CD4-positive, alpha-beta T cell treated with Interleukin-12 subunit alpha and Interleukin-12 subunit beta, for 1 hour (primary cell): Measurements from ENCODE around the gene HDHD5.
A peak's percentile ranks its signal among the peaks of the same experiment; 100 is the strongest.

Experiments used
- DNase-seq: peaks from one replicate; pipeline ENCODE4 v3.0.0-alpha.2; 2020

Gene HDHD5

DNA sequence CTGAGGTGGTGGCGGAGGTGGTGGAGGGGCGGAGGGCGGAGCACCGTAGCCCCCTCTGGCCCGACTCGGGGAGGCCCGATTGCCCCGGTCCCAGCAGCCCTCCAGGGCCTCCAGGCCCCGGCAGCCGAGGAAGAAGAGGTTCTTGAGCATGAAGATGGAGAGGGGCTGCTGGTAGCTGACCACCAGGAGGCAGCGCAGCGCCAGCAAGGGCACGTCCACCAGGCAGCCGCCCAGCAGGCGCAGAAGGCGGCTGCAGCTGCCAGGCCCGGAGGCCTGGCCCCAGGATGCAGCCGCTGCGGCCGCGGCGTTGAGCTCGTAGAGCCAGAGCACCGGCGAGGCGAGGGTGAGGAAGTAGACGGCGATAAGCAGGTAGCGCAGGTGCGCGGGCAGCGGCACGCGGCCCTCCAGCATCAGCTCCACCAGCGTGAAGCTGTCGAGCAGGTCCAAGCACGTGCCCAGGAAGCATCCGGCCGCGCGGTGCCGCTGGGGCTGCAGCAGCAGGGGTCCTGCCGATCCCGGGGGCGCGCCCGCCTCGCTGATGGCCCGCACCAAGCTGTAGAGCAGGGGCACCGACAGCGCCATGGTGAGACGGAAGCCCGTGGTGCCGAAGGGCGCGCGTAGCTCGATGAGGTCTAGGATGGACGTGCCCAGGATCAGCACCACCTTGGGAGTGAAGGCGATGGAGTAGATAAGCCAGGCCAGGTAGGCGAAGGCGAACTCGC is 39.4 kb downstream of the HDHD5 start:
- no peak for DNase-seq

DNA sequence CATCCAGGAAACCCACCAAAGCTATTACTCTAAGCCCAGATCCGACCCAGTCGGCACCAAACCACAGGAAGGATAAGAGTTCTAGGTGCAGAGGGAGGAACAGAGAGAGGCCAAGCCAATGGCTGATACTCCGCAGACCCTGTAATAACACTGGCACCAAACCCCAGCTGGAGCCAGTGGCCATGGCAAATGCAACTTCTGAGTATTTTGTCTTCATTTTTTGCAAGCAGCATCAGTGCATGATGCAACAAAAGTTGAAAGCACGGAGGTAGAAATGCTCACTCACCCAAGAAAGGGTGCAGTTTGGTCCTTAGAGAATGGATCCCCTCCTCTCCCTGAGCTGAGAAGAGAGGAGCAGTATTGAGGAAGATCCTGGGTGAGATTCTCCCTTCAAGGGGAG is 40.7 kb downstream of the HDHD5 start:
- DNase-seq = no peak

- peak; percentile 16 for DNase-seq
Observed at GRCh38 chr22:17117890-17118289, 41.2 kb downstream of the HDHD5 start.

GRCh38 chr22:17117400-17117799 is 41.7 kb downstream of the HDHD5 start:
- no peak for DNase-seq

GRCh38 chr22:17116572-17117330 is 42.3 kb downstream of the HDHD5 start:
- no peak for DNase-seq

GRCh38 chr22:17115945-17116565 is 43.0 kb downstream of the HDHD5 start:
- DNase-seq = no peak

DNA sequence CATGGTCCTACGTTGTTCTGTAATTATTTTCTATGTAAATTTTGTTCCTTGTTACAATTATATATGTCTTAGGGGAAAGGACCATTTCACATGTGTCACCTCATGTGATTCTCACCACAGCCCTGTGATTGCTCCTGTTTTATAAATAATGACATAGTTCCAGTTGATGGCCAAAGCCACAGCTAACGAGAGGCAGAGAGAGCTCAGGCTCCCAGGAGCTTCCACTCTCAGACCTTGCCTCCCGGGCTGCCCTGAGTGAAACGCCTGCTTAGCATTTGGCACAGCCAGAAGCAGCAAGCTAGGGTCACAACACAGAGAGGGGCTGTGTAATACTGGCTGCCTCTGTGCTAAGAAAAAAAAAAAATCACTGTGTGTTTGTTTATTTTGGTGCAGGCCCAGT is 43.8 kb downstream of the HDHD5 start:
- no peak for DNase-seq

- no peak for DNase-seq
Observed at GRCh38 chr22:17114898-17115235, 44.2 kb downstream of the HDHD5 start.

DNA sequence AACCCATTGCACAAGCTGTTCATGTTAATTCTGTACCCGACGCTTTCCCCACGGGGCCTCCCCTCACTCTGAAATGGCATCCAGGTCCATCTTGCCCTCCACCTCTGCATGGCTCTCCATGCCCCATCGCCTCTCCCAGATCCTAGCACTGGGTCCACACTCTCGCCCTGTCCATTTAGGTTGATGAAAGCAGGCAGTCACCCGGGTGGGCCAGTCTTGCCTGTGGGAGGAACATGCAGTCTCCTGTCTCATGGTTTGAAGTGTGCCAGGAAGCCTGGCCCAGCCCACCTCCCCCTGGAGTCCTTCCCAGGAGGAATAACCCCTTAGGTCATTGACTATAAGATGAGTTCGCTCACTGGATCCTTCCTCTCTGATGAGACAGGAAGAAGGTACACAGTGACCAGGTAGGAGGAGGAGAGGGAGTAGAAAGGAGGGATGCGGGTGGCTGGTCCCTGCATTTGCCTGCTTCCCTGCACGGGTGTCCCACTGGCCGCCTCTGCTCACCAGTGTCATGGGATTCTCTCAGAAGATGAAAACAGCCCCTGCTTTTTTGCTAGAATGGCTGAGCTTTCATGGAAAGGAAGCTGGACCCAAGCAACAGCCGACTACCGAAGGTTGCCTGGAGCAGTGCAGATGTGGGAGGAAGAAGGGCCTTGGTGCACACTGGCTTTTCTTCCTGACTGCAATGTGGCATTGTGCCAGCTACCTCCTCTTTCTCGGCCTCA is 44.7 kb downstream of the HDHD5 start:
- DNase-seq = no peak

GRCh38 chr22:17113600-17113999 is 45.5 kb downstream of the HDHD5 start:
- DNase-seq = no peak

GRCh38 chr22:17112491-17113042 is 46.5 kb downstream of the HDHD5 start:
- no peak for DNase-seq

DNA sequence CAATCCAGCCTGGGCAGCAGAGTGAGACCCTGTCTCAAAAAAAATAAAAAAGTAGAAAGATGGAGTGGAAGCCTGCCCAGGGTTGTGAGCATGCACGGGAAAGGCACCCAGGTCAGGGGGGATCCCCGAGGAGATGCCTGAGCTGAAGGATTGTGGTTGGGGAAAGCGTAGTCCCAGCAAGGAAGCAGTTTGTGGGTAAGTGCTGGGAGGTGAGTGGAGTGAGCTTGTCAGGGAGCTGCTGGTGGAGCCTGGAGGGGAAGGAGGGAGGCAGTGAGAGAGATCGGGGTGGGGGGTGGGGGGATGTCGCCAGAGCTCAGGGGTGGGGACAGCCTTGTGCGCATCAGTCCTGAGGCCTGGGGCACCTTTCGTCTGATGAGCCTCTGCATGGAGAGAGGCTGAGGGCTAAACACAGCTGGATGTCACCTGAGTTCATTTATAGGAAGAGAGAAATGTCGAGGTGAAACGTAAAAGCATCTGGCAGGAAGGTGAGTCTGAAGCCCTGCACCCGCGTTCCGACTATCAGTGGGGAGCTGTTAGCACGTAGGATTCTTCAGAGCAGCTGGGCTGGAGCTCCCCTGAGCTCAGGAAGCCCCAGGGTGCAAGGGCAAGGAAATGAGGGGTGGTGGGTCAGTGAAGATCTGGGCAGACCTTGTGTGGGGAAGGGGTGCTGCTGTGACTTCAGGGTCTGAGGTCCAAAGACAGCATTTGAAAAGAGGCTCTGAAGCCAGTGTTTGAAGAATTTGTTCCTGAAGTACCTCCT is 48.1 kb downstream of the HDHD5 start:
- DNase-seq = no peak

- no peak for DNase-seq
Observed at GRCh38 chr22:17109976-17110375, 49.1 kb downstream of the HDHD5 start.

DNA sequence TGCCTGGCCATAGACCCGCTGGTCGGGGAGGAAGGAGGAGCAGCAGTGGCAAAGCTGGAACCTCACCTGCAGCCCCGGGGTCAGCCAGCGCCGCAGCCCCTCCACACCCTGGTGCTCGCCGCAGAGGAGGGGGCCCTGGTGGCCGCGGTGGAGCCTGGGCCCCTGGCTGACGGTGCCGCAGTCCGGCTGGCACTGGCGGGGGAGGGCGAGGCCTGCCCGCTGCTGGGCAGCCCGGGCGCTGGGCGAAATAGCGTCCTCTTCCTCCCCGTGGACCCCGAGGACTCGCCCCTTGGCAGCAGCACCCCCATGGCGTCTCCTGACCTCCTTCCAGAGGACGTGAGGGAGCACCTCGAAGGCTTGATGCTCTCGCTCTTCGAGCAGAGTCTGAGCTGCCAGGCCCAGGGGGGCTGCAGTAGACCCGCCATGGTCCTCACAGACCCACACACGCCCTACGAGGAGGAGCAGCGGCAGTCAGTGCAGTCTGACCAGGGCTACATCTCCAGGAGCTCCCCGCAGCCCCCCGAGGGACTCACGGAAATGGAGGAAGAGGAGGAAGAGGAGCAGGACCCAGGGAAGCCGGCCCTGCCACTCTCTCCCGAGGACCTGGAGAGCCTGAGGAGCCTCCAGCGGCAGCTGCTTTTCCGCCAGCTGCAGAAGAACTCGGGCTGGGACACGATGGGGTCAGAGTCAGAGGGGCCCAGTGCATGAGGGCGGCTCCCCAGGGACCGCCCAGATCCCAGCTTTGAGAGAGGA is 49.8 kb downstream of the HDHD5 start:
- DNase-seq = no peak

DNA sequence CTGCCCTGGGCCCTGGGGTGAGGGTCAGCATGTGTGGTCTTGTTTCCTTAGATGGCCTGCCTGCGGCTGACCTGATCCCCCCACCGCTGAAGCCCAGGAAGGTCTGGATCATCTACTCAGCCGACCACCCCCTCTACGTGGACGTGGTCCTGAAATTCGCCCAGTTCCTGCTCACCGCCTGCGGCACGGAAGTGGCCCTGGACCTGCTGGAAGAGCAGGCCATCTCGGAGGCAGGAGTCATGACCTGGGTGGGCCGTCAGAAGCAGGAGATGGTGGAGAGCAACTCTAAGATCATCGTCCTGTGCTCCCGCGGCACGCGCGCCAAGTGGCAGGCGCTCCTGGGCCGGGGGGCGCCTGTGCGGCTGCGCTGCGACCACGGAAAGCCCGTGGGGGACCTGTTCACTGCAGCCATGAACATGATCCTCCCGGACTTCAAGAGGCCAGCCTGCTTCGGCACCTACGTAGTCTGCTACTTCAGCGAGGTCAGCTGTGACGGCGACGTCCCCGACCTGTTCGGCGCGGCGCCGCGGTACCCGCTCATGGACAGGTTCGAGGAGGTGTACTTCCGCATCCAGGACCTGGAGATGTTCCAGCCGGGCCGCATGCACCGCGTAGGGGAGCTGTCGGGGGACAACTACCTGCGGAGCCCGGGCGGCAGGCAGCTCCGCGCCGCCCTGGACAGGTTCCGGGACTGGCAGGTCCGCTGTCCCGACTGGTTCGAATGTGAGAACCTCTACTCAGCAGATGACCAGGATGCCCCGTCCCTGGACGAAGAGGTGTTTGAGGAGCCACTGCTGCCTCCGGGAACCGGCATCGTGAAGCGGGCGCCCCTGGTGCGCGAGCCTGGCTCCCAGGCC is 50.6 kb downstream of the HDHD5 start:
- no peak for DNase-seq

- no peak for DNase-seq
Observed at GRCh38 chr22:17107547-17107810, 51.6 kb downstream of the HDHD5 start.

DNA sequence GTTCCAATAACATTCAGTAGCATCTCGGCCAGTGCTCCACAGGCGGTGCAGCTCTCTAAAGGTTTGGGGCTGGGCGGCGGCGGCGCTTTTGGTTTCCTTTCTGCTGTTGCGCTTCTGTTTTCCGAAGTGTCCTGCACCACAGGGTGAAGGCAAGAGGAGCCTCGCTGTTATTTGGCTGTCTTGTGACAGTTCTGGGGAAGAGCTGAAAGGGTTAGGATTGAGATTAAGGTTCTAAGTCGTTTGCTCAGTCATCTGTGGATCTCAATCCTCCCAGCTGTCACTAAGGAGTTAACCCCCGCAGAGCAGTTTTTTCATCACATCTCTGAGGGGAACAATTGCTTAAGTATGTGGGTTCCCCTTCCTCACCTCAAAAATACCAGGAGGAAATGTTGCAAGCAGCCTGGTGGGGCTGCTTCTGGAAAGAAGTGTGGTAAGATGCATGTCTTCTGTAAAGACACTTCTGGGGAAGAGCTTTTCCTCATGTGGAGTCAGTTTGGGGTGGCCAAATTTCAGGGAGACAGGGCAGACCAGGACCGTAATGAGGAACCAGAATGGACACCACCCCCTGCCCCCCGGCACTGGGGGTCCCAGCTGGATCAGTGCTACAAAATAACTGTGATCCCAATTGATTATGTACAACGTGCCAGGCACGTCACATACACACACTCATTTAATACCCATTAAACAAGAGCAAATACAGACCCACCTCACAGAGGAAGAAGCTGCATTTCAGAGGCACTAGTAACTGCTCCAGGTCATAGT is 52.1 kb downstream of the HDHD5 start:
- DNase-seq = peak; percentile 20

DNA sequence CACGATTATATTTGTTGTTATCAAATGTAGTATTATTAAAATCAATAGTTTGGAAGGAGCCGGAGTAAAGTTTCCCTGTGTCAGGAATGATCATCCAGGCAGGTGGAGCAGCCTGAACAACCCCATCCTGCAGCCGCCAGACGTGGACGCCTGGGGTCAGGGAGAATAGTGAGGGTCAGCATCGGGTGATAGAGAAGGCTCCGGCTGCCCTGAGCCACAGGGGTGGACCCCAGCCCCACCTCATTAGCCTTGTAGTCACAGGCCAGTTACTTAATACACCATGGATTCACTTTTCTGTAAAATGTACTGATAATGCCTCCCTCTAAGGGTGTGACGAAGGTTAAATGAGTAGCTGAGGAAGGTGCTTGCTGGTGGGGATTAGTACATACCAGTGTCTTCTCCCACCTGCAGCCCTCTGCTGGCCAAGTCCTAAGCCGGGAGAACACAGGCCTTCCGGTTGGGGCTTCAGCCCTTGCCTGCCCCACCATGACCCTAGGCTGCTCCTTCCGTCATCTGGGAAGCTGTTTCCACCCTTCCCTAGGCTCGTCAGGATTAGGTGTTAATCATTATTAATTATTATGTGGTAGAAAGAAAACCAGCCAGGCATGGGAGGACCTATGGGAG is 52.8 kb downstream of the HDHD5 start:
- no peak for DNase-seq
